NK-92 (cell line): Measurements from ENCODE around the gene NR2F1-AS1.

Source experiments
- DNase-seq: peaks from one replicate; lab custom pipeline; 2025; ENCODE audit not compliant: unreplicated experiment; lab: John Stamatoyannopoulos, UW

Gene NR2F1-AS1

DNA sequence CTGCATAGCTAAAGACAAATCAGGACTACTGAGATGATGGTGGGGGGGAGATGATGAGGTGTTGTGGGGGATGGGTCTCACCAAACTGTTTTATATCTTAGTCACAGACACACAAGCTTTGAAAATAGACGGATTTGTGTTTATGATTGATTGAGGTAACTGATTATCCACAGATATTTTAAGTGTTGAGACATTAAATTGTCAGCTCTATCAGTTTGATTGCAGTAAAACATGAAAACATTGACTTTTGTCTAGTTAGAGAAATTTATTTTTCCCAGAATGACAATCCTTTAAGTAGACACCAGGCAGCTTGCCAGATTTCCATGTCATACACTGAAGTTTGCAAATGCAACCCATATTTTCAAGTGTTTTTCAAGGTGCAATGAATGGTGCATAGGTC is 149.8 kb downstream of the NR2F1-AS1 start:
- DNase-seq, result no peak

DNA sequence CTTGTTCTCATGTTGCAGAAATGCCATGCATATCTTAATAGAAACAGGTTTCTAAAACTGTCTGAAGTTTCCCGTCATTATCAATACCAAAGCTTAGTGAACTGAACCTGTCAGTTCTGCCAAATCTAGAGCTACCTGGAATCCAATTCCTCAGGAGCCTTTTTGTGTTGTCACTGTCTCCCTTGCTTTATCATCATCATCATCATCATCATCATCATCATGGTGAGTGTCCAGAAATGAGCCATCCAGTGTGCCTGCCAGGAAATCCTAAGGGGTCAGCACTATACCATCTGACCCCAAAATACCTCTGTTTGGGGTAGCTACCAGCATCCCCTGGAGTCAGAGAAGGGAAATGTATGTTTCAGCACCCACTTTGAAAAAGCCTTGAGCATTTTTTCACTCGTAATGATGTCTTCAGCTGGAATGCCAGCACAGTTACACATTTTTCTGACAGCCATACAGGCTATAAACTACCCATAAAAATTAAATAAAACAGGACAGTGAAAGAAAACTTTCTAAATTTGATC is 150.3 kb downstream of the NR2F1-AS1 start:
- DNase-seq, result no peak

DNA sequence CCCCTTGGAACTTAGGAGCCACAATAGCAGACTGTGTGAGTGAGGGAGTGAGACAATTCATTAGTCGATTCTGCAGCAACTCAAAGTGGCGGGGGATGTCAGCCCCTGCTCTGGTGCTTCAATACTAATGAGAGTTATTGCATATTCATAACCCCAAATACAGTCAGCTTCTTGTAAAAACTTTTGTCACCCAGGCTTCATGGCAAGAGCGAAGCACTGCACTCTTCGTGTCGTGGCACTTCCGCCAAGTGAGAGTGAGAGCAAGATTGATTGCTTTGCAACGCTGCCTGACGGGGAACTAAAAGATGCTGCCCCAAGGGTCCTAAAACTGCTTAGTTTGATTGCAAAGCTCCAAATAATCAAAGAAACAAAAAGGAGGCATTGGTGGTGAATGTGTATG is 150.9 kb downstream of the NR2F1-AS1 start:
- DNase-seq, result no peak

DNA sequence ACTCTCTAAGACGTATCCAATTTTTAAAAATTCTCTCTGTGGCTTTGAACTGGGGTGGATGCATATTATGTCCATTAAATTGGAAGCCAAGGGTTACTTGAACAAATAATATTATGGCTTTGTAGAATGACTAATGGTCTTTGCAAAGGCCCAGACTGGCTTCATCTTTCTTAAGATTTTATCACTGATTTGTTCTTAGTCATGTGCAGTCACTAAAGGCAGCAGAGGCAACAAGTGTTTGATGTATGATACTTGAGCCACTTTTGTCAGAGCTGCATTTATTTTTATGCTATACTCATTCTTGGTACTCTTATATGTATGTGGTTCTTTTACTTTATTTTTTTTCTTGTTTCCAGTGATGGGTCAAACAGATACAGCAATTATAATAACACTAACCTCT is 152.2 kb downstream of the NR2F1-AS1 start:
- no peak for DNase-seq

DNA sequence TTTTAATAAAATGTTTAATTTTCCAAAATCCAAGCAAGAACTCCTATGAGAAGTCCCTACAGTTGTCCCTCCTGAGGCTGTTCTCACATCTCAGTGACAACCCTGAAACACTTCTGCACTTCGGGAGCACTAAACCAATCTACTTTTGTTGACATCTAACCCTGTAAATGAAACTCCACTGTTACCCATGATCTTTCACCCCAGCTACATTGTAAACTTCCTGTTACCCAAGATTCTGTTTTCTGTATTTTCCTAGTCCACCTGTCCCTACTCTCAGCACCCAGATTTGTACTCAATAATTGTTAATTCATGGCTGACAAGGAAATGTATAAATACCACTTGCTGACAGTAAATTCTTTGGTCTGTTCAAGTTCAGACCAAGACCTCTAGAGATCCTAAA is 153.7 kb downstream of the NR2F1-AS1 start:
- no peak for DNase-seq

DNA sequence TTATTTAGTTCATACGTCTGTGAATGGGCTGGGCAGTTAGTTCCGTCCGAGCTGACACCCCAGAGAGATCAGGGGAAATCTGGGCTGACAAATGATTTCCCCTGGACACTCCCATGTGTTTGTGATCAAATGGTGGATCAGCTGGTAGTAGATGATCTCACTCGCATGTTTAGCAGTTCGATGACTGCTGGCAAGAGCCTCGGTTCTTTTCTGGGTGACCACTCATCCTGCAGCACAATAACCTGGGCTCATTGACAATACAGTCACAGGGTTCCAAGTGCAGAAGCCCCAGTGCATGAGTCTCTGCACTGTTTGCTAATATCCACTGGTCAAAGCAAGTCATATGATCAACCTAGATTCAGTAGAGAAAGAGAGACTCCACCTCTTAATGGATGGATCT is 155.9 kb downstream of the NR2F1-AS1 start:
- DNase-seq, result no peak

DNA sequence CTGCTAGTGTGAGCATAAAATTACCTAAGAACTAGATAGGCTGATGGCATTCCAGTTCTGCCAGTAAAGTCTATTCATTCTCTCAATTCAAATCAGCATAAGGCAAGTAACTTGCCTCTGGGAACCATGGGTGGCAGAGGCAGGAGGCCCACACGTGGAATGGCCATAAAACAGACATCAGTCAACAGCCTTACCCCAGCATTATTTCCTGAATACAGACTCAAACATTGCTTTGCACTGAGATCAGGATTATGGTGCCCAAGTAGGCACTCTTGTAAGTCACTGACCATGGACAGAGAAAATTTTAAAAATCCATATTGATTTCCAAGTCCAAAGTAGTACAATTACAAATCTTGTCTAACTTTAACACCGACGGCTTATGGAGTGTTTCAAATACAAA is 157.7 kb downstream of the NR2F1-AS1 start:
- DNase-seq, result no peak

DNA sequence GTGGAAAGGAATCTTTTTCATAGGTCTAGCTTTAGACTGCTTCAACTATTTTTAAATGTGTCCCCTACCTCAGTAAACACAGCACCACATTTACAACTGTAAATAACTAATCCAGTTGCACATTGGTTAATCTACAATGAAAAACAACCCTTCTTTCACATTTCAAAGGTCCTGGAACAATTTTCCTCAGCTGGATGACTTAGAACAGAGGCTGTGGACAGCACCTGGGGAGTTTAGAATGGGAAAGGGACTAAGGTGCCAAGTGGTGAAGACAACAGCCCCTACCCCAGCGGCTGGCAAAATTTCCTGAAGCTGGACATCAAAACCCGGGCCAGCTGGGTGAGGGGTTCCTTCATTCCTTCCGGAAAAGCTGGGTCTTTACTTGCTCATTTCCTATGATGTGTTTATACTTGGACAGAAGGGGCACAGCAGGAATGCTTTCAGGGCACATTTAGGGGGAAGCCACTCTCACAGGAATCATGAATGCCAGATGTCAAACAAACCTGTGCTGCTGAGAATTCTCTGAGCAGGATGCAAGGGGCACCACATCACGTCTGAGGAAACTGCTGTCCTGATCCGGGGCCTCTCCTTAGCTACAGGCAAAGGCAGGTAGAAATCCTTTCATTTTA is 158.3 kb downstream of the NR2F1-AS1 start:
- no peak for DNase-seq

DNA sequence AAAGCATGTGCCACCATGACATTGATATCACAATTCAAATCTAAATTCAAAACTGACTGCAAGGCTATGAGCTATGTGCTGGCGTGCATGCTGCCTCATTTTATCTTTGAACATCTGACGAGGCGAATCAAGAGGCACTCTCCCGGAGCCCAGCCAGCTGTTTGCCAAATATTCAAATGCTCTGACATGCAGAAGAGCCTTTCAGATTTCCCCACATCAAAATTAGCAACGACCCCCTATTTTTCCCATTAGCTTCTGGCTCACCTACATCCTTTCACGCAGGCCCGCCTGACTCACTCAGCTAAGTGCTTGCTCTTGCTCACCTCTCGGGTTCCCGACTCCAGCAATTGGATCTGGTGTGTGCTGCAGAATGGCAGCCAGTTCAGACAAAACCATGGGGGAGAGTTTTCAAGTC is 159.0 kb downstream of the NR2F1-AS1 start:
- DNase-seq, result no peak

DNA sequence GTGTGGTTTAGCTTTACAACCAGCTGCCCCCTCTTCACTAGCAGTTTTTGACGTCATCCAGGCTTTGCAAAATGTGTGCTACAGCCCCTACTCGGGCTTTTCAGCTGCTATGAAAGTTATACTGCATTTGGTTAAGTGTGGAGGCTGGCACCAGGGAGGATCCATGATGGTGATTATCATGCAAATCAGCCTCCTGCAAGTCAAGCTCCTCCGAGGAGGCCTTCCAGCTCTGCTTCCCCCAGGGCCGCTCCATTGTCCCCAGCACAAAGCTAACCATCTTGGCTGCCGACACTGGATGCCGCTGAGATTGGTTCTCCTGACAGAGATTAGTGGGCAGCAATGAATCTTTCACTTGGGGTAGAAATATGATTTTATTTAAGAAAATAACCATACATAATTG is 159.6 kb downstream of the NR2F1-AS1 start:
- DNase-seq, result no peak

DNA sequence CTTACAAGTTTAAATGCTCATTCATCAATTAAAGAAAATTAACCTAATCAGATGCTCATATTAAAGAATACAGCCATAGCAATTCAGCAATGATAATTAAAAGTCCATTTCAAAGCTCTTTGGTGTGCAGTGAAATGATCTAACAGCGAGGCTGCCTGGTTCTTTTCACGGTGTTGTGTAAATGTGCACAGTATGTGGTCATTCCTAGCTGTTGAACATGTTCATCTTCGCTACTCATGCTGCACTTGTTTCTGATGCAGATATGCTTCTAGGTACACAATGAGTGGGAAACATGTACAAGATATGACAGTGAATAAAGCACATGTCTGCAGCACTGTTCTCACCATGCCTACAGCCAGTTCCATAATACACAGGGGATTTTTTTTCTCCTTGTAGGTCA is 163.5 kb downstream of the NR2F1-AS1 start:
- no peak for DNase-seq

DNA sequence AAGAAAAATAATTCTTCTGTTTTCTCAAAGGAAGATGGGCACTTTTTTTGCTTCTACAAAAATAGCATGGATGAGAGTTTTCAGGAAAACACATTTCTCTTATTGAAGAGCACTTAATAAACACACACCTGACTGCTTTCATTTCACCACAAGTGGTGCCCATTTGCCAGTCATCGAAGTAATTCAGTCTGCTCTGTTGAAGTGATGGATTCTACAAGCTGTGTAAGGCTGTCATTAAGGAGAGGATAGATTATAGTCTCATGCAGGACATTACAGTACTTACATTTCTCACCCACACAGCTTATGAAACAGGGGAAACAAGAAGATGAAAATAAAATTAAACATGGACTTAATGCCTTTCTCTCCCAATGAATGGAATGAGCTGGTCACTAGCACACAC is 165.2 kb downstream of the NR2F1-AS1 start:
- no peak for DNase-seq

DNA sequence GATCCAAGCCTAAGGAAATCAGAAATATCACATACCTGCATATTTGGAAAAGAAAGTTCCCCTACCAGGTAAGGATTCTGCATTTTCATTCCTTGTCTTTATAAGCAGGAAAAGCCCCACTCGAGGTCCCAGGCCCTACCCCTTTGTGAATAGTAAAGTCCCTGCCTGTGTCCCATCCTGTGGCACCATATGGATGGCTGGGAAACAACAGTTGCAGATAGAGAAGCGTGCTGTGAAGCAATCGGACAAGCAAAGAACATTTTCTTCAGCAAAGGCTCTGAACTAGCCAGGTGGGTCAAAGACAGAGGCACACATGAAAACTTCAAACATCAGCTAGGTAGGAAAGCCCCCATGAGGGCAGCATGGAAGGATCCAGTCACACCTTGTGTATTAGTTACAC is 169.3 kb downstream of the NR2F1-AS1 start:
- no peak for DNase-seq

DNA sequence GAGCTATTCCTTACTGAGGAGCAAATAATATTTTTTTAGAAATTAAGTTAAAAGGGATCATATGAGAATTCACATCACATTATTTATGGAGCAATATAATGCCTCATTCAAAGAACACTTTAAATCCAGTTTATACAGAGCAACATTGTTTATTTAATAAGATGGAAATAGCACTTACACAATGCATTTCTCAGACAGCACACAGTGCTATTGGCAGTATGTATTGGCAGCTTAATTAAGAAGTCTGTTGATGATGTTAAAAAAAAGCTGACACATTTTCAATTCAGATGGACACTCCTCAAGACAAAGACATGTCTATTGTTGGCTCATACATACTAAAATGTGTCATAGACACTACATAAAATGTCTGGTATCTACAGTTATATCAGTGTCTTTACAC is 171.3 kb downstream of the NR2F1-AS1 start:
- no peak for DNase-seq

DNA sequence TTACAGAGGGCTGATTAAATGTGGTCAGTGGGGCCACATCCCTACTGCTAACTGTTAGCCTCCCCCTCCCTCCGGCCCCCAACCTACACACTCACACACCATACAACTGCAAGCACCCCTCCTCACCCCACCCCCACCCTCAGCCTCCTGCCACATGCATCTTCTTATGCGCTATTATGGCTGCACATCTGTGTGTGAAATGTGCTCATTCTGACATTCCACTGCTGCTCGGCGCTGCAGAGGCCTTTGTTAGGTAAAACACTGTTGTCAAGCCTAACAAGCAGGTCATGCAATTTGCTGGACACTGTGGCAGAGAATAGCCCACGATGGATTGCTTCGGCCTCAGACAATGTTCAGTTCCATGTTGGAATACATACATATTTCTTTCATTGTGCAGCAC is 173.6 kb downstream of the NR2F1-AS1 start:
- no peak for DNase-seq

DNA sequence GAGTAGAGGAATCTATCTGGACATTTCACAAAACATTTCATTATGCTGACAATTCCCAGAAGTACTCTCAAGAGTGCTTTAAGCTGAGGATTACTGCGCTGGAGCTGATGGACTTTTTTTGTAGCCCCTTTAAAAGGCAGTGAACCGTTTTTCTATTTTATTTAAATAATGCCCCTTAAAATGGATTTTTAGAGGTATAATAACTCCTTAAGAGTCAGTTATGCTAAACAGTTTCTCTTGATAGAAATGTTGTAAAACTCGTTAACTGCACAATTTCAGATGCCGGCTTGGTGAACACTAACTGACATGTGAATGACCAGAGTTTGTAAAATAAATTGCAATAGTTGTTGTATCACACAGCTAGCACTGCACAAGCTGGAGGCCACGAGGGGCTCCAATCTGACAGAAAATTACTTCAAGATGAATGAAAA is 174.0 kb downstream of the NR2F1-AS1 start:
- DNase-seq, result no peak

DNA sequence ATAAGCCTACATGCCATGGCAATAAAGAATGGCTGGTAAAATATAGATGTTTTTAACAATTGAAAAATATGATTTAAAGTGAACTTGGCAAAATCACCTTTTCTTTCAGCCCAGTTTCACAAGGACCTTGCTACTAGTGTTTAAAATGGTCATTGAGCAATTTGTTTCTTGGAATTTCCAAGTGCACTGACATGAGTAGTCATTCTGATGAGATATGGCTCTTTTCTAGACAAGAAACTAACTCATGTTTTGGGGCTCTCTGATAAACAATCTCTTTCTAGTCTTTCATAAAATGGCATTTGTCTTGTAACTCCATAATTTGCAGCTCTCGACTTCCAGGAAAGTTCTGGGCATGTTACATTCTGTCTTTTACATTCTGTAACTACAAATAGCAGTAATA is 176.8 kb downstream of the NR2F1-AS1 start:
- DNase-seq, result no peak

DNA sequence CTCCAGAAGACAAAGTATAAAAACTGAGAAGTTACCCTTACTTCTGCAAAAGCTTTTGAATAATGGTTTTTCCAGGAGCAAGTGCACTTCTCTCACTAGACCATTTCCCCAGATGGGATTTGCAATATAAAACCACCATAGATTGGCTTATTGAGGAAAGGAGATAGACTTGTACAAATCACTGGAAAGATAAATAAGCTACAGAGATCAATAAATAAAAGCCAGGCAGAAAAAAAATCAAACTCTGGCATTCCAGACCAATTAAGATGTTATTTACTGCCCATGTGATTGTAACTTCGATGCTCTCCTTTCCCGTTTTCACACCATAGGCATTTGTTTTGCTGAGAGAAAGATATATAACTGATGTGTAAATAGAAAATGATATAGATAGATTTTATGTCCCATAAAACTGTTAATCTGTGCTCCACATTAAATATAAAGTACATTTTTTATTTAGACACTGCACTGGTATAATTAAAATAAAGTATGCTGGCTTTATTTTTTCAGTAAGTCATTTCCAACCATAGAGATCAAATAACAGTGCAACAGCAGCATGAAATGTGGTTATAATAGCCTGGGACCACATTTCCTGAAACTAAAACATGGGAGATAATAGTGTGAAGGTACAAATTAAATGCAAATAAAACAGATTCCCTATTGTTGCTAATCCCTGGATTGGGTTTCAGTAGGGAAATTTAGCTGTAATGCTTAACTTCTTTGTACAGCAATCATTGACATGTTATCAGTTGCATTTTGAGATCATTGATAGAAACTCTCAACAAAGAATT is 177.7 kb downstream of the NR2F1-AS1 start:
- no peak for DNase-seq

DNA sequence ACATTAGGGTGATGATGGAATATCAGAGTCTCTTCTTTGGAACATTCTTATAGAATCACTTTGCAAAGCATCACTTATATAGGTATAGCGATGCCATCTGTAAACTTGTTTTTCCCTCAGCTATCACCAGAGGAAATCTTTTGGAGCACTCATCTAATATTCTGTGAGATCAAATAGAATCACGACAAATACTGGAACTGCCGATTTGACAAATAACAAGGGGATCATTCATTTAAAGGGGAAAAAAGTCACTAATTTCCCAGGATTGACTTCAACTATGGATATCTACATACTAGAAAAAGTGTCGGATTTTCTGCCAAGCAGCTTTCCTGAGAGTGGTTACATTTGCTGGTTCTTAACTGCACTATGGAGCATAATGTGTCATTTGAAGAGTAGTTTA is 178.6 kb downstream of the NR2F1-AS1 start:
- DNase-seq, result no peak

DNA sequence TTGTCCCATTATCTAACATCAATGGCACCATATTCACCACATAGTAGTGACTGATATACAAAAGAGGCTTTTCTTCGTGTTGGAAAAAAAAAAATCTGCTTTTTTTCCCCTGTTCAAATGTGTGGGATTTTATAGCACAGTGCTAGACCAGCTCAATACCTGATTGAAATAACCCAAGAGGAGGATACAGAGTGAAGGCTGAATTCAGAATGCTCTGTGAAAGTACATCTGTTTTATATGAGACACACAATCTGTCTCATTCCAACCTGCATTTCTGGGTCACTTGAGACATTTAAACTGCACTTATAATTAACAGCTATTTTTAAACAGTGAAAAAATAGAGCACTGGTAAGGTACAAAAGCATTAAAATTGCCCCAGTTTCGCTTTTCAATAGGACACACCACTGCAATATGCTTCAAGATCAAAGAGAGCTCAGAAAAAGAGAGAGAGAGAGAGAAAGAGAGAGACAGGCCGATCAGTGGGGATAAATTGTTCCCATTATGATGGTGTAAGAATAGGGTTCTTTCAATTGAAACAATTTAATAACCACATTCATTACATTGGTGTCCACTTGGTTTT is 179.3 kb downstream of the NR2F1-AS1 start:
- no peak for DNase-seq

DNA sequence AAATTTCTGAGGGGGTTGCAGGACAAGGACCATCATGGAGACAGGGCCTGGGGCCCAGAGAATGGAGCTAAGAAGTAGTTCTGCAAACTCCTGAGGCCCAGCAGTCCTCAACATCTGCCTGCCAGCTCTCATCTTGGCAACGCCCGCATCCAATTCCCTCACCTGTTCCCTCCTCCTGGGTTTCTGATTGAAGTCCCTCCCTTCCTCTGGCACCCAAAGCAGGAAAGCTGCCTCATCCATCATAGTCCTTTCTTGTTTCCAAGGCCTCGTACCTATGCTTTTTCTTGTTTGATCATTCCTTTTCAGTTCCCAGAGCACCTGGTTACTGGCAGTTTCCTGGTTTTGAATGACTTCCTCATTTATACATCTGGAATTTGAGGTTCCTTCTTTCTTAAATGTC is 181.3 kb downstream of the NR2F1-AS1 start:
- no peak for DNase-seq

DNA sequence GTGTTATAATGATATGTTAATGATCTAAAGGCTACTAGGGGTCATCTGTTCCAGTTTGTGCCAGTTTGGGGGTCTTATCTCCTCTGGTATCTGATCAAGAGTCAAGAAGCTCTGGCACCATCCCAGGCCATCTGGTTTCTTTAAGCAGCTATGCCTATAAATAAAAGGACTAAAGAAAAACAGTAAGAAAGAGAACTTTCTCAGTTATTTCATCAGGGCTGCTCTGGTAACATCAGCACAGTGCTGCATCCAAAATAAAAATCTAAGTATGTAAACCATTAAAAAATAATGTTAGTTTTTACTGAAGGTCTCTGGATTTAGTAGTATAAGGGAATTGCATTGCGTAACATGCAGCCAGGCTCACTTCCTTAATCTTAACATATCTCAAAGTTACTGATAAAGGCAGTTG is 185.0 kb downstream of the NR2F1-AS1 start:
- DNase-seq, result no peak
